Endothelial cell of umbilical vein (primary cell): ENCODE measurements around the gene MED13. TPM values are rescaled to one million over a fixed set of nuclear protein-coding genes. Genes with fewer than 3 reads are reported as not detected.

Source experiments
- BruUV-seq: library from RNA; stranded (reverse); fragments of 400-500 nt; replicated peaks from 2 replicates; lab custom pipeline; 2021; lab: Mats Ljungman, UMichigan
- CTCF ChIA-PET: fragments of 300-600, 350-600 bp; sonication (Branson Sonifier 250); formaldehyde crosslinking; loops from one replicate; lab custom pipeline; 2021; ENCODE audit warnings: antibody characterized with exemption, inconsistent platforms; lab: Charles Lee
- POLR2A ChIA-PET: fragments of 300-600, 350-600 bp; sonication (Branson Sonifier 250); formaldehyde crosslinking; loops from one replicate; lab custom pipeline; 2021; ENCODE audit warnings: antibody characterized with exemption, inconsistent platforms; lab: Charles Lee
- DNase-seq: peaks from one replicate; pipeline ENCODE4 v3.0.0-alpha.2; 2011; ENCODE audit warnings: low read depth, low spot score
- FAIRE-seq: peaks from 2 replicates; lab custom pipeline; 2011; peaks lifted over from hg19 to GRCh38; lab: Jason Lieb, UNC
- H2AFZ ChIP-seq: 2 replicates; pipeline ENCODE4 v1.6.0; 2012; ENCODE audit warnings: low read depth, low read length, control low read depth, inconsistent platforms
- H3K27ac ChIP-seq: 2 replicates; pipeline ENCODE4 v1.5.1; 2011; ENCODE audit warnings: low read depth, mild to moderate bottlenecking, control low read depth, low read length, moderate library complexity; ENCODE audit not compliant: insufficient read depth
- H3K27me3 ChIP-seq, 2 experiments: 2 replicates each; pipeline versions ENCODE4 v1.6.0 to v1.6.1; 2011; ENCODE audit warnings: low read length in 2 of 2, mixed read lengths in 1 of 2; ENCODE audit not compliant: control insufficient read depth in 2 of 2, insufficient read depth in 2 of 2
- H3K36me3 ChIP-seq, 2 experiments: 2 replicates in 1 of 2; 3 replicates in 1 of 2; pipeline ENCODE4 v1.5.1; 2011; ENCODE audit warnings: low read length in 2 of 2, mild to moderate bottlenecking in 1 of 2, moderate library complexity in 1 of 2; ENCODE audit not compliant: control insufficient read depth in 2 of 2, insufficient read depth in 2 of 2; ENCODE audit errors: extremely low read depth in 1 of 2
- H3K4me1 ChIP-seq: 3 replicates; pipeline ENCODE4 v1.5.1; 2011; ENCODE audit warnings: mild to moderate bottlenecking, low read length; ENCODE audit not compliant: control insufficient read depth, insufficient read depth; ENCODE audit errors: extremely low read depth
- H3K4me2 ChIP-seq: 2 replicates; pipeline ENCODE4 v1.6.1; 2011; ENCODE audit warnings: low read length, control low read depth, mixed read lengths; ENCODE audit not compliant: insufficient read depth
- H3K4me3 ChIP-seq, 3 experiments: fragments of 200-600 bp in 1 of 3; sonication (generic), shearing (Covaris generic) in 1 of 3; replicated peaks in 1 of 3; 2 replicates each; pipeline ENCODE4 v1.5.1; 2011 to 2016; ENCODE audit warnings: control low read depth in 3 of 3, low read length in 3 of 3, mild to moderate bottlenecking in 2 of 3, inconsistent platforms in 1 of 3, low read depth in 1 of 3, moderate library complexity in 1 of 3; ENCODE audit not compliant: insufficient read depth in 1 of 3
- H3K79me2 ChIP-seq: 2 replicates; pipeline ENCODE4 v1.6.0; 2012; ENCODE audit warnings: low read length, inconsistent platforms; ENCODE audit not compliant: control insufficient read depth, insufficient read depth
- H3K9ac ChIP-seq: replicated peaks from 2 replicates; pipeline ENCODE3; 2011; ENCODE audit warnings: low read length, control low read depth; ENCODE audit not compliant: insufficient read depth; ENCODE audit errors: extremely low read depth
- H3K9me1 ChIP-seq: replicated peaks from 3 replicates; pipeline ENCODE4 v1.6.0; 2011; ENCODE audit warnings: mild to moderate bottlenecking, low read length; ENCODE audit not compliant: control insufficient read depth, insufficient read depth; ENCODE audit errors: extremely low read depth
- H3K9me3 ChIP-seq: replicated peaks from 2 replicates; pipeline ENCODE4 v1.5.1; 2012; ENCODE audit warnings: low read length, inconsistent platforms; ENCODE audit not compliant: control insufficient read depth, insufficient read depth
- H4K20me1 ChIP-seq: replicated peaks from 2 replicates; pipeline ENCODE3; 2011; ENCODE audit warnings: mild to moderate bottlenecking, low read length; ENCODE audit not compliant: control insufficient read depth, insufficient read depth; ENCODE audit errors: extremely low read depth
- EZH2 ChIP-seq: IDR thresholded peaks from 2 replicates; pipeline ENCODE4 v1.6.1; 2012; ENCODE audit warnings: borderline replicate concordance, low read depth, mild to moderate bottlenecking, moderate library complexity, low read length, inconsistent platforms; ENCODE audit not compliant: severe bottlenecking
- FOS ChIP-seq: IDR thresholded peaks from 2 replicates; pipeline ENCODE4 v1.6.1; 2011; ENCODE audit warnings: mild to moderate bottlenecking, low read length, moderate library complexity, borderline replicate concordance; ENCODE audit not compliant: insufficient read depth
- GATA2 ChIP-seq: IDR thresholded peaks from 2 replicates; pipeline ENCODE4 v1.7.0; 2011; ENCODE audit warnings: low read depth, mild to moderate bottlenecking, moderate library complexity, mixed read lengths, low read length; ENCODE audit not compliant: insufficient read length, insufficient read depth
- JUN ChIP-seq: IDR thresholded peaks from 2 replicates; pipeline ENCODE4 v1.6.1; 2011; ENCODE audit warnings: borderline replicate concordance, low read depth; ENCODE audit not compliant: insufficient read length, insufficient read depth
- MYC ChIP-seq: IDR thresholded peaks from one replicate; pipeline ENCODE4 v1.6.1; 2011; ENCODE audit warnings: mild to moderate bottlenecking, low read depth, low read length
- POLR2A ChIP-seq: IDR thresholded peaks from 2 replicates; pipeline ENCODE4 v1.6.1; 2012; ENCODE audit warnings: low read depth, mild to moderate bottlenecking, control low read depth, low read length
- POLR2AphosphoS5 ChIP-seq: IDR thresholded peaks from 2 replicates; pipeline ENCODE4 v1.6.1; 2012; ENCODE audit warnings: low read depth, mild to moderate bottlenecking, control low read depth, low read length, moderate library complexity; ENCODE audit not compliant: insufficient read depth
- dilution Hi-C: fragments of 300-500 bp; cut with MboI; formaldehyde crosslinking; loops from one replicate; pipeline ENCODE4 v1.15.0; 2019; ENCODE audit warnings: low sequenced_read_pairs; ENCODE audit not compliant: extremely low pct_ligation_motif_present
- intact Hi-C: fragments of 100-400 bp; cut with micrococcal nuclease; formaldehyde crosslinking; loops from one replicate; pipeline ENCODE4 v1.10.0; 2022
- polyA plus RNA-seq, 4 experiments: library from polyadenylated mRNA; depleted of rRNA in 3 of 4; stranded (reverse) in 3 of 4; unstranded in 1 of 4; fragments of >200 nt; gene quantifications; 2 replicates each; pipeline versions ENCODE4 v1.2.1 to v1.2.3, GENCODE V29; 2011 to 2012; ENCODE audit warnings: missing spikeins in 1 of 4
- total RNA-seq: library from RNA; stranded (reverse); gene quantifications from 2 replicates; pipeline ENCODE4 v1.2.3, GENCODE V29; 2021
- TF ChIP-seq, protein P1 (sequence below): IDR thresholded peaks from 2 replicates; pipeline ENCODE4 v1.6.1; 2011; ENCODE audit not compliant: insufficient read depth, insufficient read length
- TF ChIP-seq, protein P2 (sequence below), 2 donors: IDR thresholded peaks; 1 replicate in 1 of 2; 2 replicates in 1 of 2; pipeline ENCODE4 v1.5.1; 2011; ENCODE audit warnings: low read length in 2 of 2, mild to moderate bottlenecking in 2 of 2, moderate library complexity in 2 of 2, control low read depth in 1 of 2, inconsistent platforms in 1 of 2, low read depth in 1 of 2; ENCODE audit not compliant: insufficient read depth in 1 of 2; ENCODE audit errors: extremely low read depth in 1 of 2

The MED13 gene
- total and polyA plus RNA-seq, 2 donors (not counting 3 experiments of a cell fraction or from before 2014, with no cell fraction given) = 11.6 to 49.6 TPM

DNA sequence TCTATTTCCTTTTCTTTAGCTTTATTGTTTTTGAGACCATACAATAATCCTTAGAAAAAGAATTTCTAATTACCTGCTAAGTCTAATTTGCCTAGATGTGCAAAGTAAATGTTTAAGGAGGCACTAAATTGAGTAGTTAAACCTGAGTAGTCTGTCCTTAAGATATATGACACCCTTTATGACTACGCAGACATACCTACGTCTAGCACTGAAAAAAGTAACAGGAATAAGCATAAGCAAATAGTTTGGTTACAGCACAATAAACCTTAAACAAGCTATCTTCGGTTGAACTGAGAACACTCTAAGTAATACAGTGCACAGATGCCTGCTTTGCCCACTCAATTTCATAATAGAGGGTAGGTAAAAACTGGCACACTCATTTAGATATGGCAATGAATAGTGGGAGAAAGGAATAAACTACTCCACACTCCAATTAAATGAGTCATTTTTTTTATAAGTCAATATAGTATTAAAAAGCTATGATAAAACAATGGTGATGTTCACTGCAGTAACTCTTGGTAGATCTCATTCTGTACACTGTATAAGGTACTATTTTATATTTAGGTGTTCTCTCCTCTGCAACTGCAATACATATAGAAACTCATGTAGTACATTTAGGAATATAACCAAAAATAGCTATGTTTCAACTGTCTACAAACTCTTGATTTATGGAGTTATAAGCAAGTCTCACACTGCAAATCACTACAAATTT is 117.6 kb downstream of the MED13 start:
- Histone ChIP-seq H3K79me2 (no peaks in the 10 kb centered on the region), H3K36me3 (peaks cover 17 to 20% of the 10 kb centered on the region in 2 experiments), H3K4me1 (no peaks in the 10 kb centered on the region), H3K9me1 (no peaks in the 10 kb centered on the region), H3K4me2 (no peak overlapping the region), H3K27ac (no peak overlapping the region), H3K9me3 (no peaks in the 10 kb centered on the region), H4K20me1 (no peaks in the 10 kb centered on the region), H2AFZ (no peak overlapping the region), H3K4me3 (no peak overlapping the region), H3K27me3 (no peaks in the 10 kb centered on the region), H3K9ac (no peak overlapping the region)
- no peak for DNase-seq
- dilution Hi-C loops (no loop called here), intact Hi-C loops (no loop called here)
- POLR2A ChIA-PET = interaction anchor here (0.6 kb wide), 1 partner anchor 51 kb away, joined by 3 read pairs; no protein-coding TSS in a partner anchor
- BruUV-seq = no TSS peak
- TF ChIP-seq MYC = no peak
- TF ChIP-seq FOS = no peak
- no peak for TF ChIP-seq JUN
- no peak for TF ChIP-seq POLR2AphosphoS5
- TF ChIP-seq EZH2 = no peak
- TF ChIP-seq, protein P1, sequence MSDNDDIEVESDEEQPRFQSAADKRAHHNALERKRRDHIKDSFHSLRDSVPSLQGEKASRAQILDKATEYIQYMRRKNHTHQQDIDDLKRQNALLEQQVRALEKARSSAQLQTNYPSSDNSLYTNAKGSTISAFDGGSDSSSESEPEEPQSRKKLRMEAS = no peak
- TF ChIP-seq, protein P2, sequence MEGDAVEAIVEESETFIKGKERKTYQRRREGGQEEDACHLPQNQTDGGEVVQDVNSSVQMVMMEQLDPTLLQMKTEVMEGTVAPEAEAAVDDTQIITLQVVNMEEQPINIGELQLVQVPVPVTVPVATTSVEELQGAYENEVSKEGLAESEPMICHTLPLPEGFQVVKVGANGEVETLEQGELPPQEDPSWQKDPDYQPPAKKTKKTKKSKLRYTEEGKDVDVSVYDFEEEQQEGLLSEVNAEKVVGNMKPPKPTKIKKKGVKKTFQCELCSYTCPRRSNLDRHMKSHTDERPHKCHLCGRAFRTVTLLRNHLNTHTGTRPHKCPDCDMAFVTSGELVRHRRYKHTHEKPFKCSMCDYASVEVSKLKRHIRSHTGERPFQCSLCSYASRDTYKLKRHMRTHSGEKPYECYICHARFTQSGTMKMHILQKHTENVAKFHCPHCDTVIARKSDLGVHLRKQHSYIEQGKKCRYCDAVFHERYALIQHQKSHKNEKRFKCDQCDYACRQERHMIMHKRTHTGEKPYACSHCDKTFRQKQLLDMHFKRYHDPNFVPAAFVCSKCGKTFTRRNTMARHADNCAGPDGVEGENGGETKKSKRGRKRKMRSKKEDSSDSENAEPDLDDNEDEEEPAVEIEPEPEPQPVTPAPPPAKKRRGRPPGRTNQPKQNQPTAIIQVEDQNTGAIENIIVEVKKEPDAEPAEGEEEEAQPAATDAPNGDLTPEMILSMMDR (IDR thresholded peaks at IDR 0.05; ENCODE audit: extremely low read depth in 1 of 2, insufficient read depth in 1 of 2, low read depth in 1 of 2, low read length in 2 of 2) = no peak
- no peak for TF ChIP-seq GATA2
- no peak for TF ChIP-seq POLR2A
- CTCF ChIA-PET = interaction anchor here (0.7 to 0.9 kb wide), 2 partner anchors 16 to 19 kb away, joined by 3 to 4 read pairs; no protein-coding TSS in a partner anchor
- no peak for FAIRE-seq
